NCI-H2227 treated with DMSO at 0.1 percent for 48 hours (cell line): ENCODE results near the gene DDX17.

Experiments
- DNase-seq: peaks from one replicate; lab custom pipeline; 2025; lab: John Stamatoyannopoulos, UW

The DDX17 gene

GRCh38 chr22:38465673-38466490, 40.2 kb downstream of the DDX17 start:
- DNase-seq: no peak

- no peak for DNase-seq
Measured at GRCh38 chr22:38464992-38465672, 41.0 kb downstream of the DDX17 start.

- DNase-seq: no peak
Measured at GRCh38 chr22:38462960-38463784, 42.9 kb downstream of the DDX17 start.

- peak; percentile 81 for DNase-seq
Measured at GRCh38 chr22:38461414-38462081, 44.6 kb downstream of the DDX17 start.

GRCh38 chr22:38461057-38461413, 45.1 kb downstream of the DDX17 start:
- DNase-seq: no peak

DNA sequence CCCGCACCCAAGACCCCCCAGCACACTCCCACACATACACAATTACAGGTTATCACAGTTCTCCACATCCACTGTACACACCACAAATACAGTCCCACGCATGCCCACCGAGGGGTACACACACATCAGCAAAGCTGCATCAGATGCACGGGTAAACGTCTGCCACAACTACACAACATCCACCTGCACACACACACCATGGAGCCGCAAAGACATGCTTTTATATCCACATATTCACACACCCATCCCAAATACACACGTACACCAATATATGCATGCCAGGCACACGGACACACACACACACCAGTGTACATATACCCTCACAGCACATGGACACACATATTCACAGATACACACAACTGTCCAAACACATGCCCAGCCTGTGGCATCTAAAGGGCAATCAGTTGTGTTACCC, 45.7 kb downstream of the DDX17 start:
- DNase-seq: no peak

DNA sequence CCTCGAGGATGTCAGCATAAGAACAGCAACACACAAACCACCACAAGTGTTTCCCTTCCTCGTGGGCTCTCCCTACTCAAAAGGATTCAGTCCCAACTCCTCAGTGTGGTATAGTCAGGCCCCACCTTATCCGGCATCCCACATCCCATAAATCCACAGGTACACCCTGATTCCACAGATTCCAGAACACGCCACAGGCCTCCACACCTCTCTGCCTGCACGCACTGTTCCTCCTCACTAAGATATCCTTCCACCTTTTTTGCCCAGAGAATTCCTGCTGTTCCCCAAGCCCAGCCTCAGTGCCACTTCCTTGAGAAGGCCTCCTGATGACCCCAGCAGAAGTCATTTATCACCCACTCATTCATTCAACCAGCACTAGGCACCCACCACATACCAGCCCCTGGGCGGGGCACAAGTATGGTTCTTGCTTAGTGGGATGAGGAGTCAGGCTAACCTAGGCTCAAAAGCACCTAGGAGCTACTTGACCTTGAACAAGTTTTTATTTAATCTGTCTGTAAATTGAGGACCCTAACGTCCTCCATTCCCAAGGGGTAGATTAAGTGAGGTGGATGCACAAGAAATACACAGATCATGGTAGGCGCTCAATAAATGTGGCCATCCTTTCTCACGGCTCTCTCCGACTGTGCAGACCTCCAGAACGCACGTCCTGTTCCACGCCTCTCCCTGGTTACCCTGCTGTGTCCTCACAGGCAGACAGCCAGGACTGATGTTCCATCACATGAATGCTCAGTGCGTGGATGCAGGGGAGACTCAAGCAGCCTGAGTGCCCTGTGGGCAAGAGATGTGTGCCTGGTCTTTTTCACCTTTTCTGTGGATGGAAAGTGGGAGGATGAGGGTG, 49.0 kb downstream of the DDX17 start:
- DNase-seq: no peak

DNA sequence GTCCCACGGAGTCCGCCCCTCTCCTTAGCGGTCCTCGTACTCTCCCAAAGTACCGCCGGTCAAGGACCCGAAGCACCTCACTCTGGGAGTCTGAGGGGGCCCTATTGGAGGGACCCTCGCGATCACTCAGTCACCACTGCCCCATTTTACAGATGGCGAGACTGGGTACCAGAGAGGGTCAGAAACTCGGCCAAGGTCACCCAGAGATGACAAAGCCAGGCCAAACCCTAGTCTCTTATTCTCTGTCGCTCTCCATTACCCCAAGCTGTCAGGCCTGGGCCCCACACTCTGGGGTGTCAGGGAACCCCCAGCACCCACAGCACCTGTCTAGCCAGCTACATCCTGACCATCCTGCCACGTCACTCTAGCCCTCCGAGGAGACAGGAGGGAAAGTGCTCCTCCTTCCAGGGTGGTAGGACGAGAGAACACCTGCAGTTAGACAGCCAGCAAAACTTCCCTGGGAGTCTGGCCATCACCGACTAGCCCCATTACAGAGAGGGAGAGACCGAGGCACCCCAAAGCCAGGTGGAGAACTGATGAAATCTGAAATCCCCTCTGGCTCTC, 49.8 kb downstream of the DDX17 start:
- DNase-seq: no peak

DNA sequence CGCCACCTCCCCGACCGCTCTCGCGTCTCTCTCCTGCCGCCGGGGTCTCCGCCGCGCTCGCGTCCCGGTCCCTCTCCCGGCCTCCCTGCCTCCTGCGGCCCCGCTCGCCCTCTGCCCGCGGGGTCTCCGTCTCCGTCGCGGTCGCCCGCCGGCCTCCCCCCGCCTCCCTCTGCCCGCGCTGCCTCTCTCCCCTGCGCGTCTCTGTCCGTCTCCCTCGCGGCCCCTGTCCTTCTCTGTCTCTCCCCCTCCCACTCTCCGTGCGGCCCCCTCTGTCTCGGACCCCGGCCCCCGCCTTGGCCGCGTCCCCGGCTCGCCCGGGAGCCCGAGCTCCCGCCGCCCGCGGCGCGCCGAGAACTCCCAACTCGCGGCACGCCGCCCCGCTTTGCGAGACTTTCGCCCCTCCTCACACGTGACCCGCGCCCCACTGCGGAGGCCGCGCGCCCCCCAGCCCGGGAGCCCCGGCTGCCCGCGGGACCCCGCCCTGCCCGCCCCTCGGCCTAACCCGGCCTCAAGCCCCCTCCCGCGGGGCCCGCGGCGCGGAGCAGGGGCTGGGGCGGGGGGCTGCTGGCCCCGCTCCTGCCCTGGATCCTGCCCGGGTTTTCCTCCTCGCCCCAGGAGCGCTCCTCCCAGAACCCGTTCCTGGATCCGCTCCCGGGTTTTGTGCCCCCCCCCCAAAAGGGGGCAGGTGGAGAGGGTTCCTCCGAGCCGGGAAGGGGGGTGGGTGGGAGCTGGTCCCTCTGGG, 50.4 kb downstream of the DDX17 start:
- peak; percentile 28 for DNase-seq

- DNase-seq: no peak
Measured at GRCh38 chr22:38455076-38455529, 51.0 kb downstream of the DDX17 start, which contains the start of gene KCNJ4. KCNJ4 (minus strand) TSS chr22:38455199; CDS start chr22:38428132, 27,067 bp downstream.

- no peak for DNase-seq
Measured at GRCh38 chr22:38454353-38455075, 51.6 kb downstream of the DDX17 start.

DNA sequence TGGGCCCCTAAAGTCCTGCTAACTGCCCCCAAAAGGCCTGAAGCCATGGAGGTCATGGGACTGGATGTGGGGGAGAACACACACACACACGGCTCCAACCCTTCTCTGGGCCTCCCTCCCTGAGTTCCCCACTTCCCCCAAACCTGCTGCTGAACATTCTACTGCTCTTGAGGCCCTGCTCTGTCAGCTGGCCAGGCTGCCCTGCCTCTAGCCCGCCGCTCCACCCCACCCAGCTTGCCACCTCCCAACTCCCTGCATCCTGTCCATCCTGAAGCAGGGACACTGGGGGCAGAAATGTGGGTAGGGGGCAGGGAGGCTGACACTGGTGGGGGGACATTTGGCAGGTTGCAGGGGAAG, 52.1 kb downstream of the DDX17 start:
- no peak for DNase-seq

DNA sequence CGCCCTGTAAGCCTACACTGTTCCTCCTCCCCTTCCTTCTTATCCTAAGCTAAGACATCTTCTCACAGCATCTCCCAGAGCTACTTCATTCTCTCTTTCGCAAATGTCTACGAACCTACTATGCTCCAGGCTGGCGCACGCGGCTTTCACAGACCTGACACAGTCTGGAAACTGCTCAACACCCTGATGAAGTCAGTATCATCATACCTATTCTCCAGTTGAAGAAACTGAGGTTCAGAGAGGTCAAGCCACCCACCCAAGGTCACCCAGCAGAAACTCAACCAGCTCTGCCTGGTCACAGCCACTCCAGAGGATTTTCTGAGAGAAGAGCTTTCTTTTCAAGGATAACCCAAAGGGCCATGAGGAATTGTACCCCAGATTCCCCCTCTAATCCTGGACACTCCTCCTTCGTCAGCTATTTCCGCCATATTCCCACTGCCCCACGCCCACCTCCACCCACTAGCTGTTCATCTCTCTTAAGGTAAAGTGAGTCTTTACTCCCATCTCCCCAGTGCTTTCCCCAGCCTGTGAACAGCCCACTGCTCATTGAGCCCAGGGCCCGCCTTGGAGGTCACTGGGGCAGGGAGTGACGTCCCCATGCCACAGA, 52.9 kb downstream of the DDX17 start:
- no peak for DNase-seq

DNA sequence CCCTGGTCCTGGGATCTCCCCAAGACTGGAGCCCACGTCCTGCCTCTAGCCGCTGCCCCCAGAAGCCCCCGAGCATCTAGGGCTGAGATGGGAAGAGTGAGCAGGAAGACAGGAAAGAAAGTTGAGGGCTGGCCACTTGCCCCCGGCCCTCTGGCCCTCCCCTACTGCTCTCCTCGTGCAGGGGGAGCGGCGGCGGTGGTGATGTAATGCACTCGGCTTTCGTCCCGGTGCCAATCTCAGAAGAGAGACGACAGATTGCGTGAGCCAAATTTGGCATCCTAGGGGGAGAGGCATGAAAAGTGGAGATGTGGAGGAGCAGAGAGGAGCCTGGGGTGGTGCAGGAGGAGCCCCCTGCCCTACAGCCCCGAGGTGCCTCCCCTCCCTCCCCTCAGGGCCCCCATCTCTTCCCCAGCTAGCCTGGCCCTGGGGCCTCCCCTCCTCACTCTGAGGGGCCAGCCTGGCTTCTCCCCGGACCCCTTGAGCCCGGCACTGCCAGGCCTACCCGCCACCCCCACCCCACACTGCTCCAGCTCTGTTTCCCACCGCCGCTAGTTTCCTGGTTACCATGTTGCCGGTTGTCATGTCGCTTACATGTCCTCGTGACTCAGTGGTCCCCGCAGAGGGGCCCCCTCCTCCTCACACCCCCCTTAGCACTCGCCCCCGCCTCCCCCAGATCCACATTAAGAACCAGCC, 53.6 kb downstream of the DDX17 start:
- no peak for DNase-seq

DNA sequence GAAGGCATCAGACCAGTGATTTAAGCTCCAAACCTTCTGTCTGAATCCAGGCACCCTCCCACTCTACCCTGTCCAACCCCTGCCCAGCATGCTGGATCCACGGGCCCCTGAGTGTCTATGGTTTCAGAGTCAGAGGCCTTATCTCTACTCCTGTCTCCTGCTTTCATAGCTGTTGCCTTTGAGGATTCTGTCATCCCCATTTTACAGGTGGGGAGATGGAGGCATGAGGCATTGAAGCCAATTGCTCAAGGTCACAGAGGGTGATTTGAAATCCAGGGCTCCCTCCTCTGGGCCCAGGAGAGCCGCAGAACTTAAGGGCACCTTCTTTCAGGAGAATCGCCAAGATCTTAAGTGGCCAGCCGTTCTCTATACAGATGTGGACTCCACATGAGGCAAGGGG, 54.2 kb downstream of the DDX17 start:
- DNase-seq: no peak

GRCh38 chr22:38451404-38451803, 54.7 kb downstream of the DDX17 start:
- DNase-seq: no peak

DNA sequence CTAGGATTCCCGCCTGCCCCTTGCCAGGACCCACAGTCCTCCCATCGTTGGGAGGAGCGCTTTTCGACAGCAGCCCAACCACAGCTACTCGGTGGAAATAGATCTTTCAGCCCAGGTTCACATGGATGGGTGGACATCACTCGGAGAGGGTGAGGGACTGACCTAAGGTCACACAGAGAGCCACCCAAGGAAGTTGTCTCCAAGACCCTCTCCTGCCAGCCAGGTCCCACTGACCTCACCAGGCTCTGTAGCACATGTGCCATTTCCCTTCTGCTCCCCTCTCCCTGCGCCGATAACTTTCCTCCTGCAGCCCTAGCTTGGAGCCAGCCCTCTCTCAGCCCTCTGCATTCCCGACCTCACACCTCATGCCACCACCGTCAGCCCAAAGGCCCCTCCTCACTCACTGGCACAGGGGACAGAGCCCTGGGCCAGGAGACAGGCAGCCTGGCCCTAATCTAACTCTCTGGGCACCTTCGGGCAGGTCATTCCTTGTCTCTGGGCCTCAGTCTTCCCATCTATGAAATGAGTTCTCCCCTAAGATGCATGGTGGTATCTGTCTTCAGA, 55.8 kb downstream of the DDX17 start:
- no peak for DNase-seq

- no peak for DNase-seq
Measured at GRCh38 chr22:38449776-38450175, 56.3 kb downstream of the DDX17 start.
